RKO (cell line): ENCODE data around the gene MED22.
"Not testable (repeated sequence)": the region's sequence is repeated elsewhere in the genome, so short reads cannot be mapped to it uniquely, and the experiment has no call there.

ENCODE experiments used
- DNase-seq: peaks from one replicate; pipeline ENCODE4 v3.0.0-alpha.2; 2016; ENCODE audit warnings: low spot score

MED22 gene

GRCh38 chr9:133304477-133305377 is 43.2 kb downstream of the MED22 start:
- no peak for DNase-seq

DNA sequence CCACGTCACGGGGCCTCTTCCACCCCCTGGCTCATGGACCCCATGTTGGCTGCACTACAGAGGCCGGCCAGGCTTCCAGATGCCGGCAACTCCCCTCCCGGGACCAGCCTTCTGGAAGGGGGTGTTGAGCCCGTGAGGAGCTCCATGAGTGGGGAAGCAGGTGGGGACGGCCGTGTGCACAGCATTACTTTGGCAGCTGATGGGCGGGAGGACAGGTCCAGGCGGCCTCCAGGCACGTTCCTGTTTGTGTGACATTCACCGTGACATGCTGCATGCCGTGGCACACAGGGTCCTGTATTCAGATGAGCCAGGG is 43.8 kb downstream of the MED22 start:
- DNase-seq, result no peak

DNA sequence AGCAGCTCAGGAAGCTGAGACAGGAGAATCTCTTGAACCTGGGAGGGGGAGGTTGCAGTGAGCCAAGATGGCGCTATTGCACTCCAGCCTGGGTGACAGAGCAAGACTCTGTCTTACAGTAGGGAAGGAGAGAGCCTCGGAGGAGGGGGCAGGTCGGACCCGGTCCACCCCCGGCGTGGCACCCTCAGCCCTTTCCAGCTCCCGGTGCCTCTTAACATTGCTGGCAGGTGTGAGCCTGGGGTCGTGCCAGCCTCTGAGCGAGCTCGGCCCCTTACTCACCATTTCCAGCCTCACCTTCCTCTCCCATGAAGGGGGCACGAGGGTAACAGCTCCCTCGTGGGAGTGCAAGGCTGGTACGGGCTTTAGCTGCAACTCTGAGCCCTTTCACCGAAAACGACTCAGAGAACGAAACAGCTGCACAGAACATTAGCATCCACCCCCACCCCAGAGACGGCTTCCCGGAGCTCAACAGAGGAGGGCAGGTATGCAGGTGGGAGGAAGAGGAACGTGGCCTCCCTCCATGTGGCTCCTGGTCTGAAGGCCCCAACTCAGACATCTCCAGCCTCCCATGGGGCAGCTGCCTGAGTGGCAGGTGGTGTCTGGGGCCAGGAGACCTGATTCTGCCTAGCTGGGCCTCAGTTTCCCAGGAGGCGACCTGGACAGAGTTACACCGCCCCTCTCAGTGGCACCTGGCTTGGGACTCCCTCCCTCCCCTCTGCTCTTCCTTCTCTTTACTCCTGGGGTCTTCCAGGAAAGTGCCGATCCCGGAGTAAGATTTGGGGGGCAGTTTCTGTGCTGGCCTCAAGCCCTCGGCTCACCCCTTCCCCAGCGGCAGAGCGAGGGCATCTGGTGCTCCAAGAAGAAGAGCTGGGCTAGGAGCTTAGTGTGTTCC is 44.4 kb downstream of the MED22 start:
- DNase-seq, result no peak

DNA sequence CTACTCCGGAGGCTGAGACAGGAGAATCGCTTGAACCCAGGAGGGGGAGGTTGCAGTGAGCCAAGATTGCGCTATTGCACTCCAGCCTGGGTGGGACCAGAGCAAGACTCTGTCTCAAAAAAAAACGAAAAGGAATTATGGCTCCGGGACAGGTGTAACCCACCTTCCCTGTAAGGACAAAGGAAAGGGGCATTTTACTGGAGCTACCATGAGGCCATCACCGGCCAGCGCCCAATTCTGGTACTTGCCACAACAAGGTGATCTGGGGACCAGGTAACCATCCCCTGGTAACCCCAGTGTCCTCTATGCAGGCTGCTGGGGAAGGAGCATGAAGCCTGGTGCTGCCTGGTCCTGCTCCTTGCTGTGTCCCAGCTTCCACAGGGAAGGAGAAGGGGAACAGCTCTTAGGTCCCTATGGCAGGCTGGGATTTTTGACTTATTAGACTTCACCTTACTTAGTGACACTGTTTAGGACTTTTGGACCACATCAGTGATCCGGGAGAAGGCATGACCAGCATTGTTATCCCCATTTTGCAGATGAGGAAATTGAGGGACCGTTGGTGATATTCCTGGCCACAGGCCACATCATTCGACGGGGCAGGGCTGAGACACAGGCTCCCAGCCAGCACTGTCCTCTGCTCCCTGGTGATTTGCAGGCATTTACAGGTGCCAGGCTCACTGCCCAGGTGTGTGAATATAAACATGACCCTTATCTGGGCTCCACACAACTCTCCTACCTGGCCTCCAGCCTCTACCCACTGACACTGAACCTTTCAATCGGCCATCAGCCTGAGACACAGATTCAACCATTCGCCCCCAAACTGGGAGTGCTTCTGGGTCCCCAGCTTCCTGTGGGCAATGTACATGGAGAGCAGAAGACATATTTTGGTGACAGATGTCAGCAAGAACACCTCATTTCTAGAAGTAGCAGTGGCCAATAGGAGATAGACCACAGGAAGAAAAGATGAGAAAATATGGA is 46.4 kb downstream of the MED22 start:
- no peak for DNase-seq

DNA sequence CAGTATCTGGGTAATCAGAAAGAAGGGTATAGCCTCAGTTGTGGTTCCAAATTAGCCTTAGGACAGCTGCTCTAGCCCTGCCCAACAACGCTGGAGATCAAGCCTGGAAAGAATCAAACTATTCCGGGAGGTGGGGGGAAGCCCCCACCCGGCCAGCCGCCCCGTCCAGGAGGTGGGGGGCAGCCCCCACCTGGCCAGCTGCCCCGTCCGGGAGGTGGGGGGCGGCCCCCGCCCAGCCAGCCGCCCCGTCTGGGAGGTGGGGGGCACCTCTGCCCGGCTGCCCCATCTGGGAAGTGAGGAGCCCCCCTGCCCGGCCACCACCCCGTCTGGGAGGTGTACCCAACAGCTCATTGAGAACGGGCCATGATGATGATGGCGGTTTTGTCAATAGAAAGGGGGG is 47.9 kb downstream of the MED22 start:
- DNase-seq, result not testable (repeated sequence)

DNA sequence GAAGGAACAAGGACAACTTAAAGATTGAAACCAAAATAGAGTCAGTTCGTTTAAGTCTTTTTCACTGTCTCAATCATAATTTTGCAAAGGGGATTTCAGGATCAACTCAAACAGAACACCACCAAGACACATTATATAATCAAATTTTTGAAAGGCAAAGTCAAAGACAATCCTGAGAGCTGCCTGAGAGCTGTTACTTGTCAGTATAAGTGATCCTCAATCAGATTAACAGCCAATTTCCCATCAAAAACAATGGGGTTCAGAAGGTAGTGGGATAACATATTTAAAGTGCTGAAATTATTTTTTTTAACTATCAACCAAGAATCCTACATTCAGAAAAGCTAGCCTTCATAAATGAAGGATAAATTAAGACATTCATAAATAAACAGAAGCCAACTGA is 53.7 kb downstream of the MED22 start:
- DNase-seq, result no peak

DNA sequence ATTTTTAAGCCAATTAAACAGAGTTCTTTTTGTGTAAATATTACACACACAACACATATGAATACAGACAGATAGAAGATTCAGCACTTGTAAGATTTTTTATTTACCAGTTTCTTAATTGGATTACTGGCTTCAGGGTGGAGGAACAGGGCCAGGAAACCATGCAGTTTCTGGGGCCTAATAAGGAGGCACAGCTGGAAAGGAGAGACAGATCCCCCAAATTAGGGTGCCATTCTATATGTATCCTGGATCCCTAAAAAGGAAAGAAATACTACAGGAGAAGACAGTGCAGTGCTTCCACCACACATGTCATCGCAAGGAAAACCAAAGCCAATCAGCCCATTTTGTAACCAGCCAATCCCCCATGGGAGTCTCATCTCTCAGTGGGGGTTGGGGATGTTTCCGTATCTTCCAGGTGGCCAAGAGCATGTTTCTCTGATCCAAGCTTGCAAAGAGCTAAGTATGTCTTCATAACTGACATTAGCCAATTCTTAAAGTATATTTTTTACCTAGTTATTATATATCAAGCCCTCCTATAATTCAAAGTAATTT is 57.1 kb downstream of the MED22 start:
- DNase-seq, result no peak
